DOHH2 (cell line): Measurements from ENCODE around the gene ZNF558.
"Not testable (repeated sequence)": the region's sequence is repeated elsewhere in the genome, so short reads cannot be mapped to it uniquely, and the experiment has no call there.

Experiments
- H3F3A ChIP-seq: fragments of 200-600 bp; sonication (generic), shearing (Covaris generic); 2 replicates; pipeline ENCODE4 v1.6.0; 2016; ENCODE audit warnings: antibody characterized with exemption, mild to moderate bottlenecking; ENCODE audit not compliant: control insufficient read depth, insufficient read depth
- H3K27ac ChIP-seq: fragments of 200-600 bp; sonication (generic); 2 replicates; pipeline ENCODE4 v1.5.1; 2014; ENCODE audit warnings: low read depth, mild to moderate bottlenecking, low read length, moderate library complexity
- H3K27me3 ChIP-seq: fragments of 200-600 bp; sonication (generic); 2 replicates; pipeline ENCODE4 v1.6.1; 2014; ENCODE audit warnings: mild to moderate bottlenecking, low read length, mixed read lengths; ENCODE audit not compliant: control insufficient read depth
- H3K36me3 ChIP-seq: fragments of 200-600 bp; sonication (generic); 2 replicates; pipeline ENCODE4 v1.6.1; 2014; ENCODE audit warnings: mild to moderate bottlenecking, low read length, moderate library complexity, mixed read lengths; ENCODE audit not compliant: control insufficient read depth
- H3K4me1 ChIP-seq: fragments of 200-600 bp; sonication (generic); 2 replicates; pipeline ENCODE4 v1.6.1; 2014; ENCODE audit warnings: mild to moderate bottlenecking, low read length, mixed read lengths; ENCODE audit not compliant: control insufficient read depth
- H3K4me2 ChIP-seq: fragments of 200-600 bp; sonication (generic); 2 replicates; pipeline ENCODE4 v1.6.0; 2014; ENCODE audit warnings: mild to moderate bottlenecking, low read length, moderate library complexity
- H3K4me3 ChIP-seq: fragments of 200-600 bp; sonication (generic); 2 replicates; pipeline ENCODE4 v1.5.1; 2014; ENCODE audit warnings: mild to moderate bottlenecking, low read length, mixed read lengths
- H3K79me2 ChIP-seq: fragments of 200-600 bp; sonication (generic); 2 replicates; pipeline ENCODE4 v1.6.1; 2014; ENCODE audit warnings: mild to moderate bottlenecking, low read length, mixed read lengths; ENCODE audit not compliant: control insufficient read depth
- H3K9me2 ChIP-seq: fragments of 200-600 bp; sonication (generic); replicated peaks from 2 replicates; pipeline ENCODE4 v1.6.1; 2014; ENCODE audit warnings: mild to moderate bottlenecking, low read length, mixed read lengths; ENCODE audit not compliant: control insufficient read depth
- H3K9me3 ChIP-seq: fragments of 200-600 bp; sonication (generic); 2 replicates; pipeline ENCODE4 v1.6.1; 2014; ENCODE audit warnings: antibody characterized with exemption, low read length, mixed read lengths; ENCODE audit not compliant: control insufficient read depth, insufficient read depth
- H4K20me1 ChIP-seq: fragments of 200-600 bp; sonication (generic); 2 replicates; pipeline ENCODE4 v1.6.0; 2014; ENCODE audit warnings: low read depth, mild to moderate bottlenecking, antibody characterized with exemption, low read length, moderate library complexity; ENCODE audit not compliant: control insufficient read depth, insufficient read depth
- CTCF ChIP-seq: fragments of 200-600 bp; sonication (generic); IDR thresholded peaks from one replicate; pipeline ENCODE4 v1.5.1; 2014; ENCODE audit warnings: antibody characterized with exemption, mild to moderate bottlenecking, low read depth, low read length; ENCODE audit not compliant: poor library complexity, severe bottlenecking

The ZNF558 gene

DNA sequence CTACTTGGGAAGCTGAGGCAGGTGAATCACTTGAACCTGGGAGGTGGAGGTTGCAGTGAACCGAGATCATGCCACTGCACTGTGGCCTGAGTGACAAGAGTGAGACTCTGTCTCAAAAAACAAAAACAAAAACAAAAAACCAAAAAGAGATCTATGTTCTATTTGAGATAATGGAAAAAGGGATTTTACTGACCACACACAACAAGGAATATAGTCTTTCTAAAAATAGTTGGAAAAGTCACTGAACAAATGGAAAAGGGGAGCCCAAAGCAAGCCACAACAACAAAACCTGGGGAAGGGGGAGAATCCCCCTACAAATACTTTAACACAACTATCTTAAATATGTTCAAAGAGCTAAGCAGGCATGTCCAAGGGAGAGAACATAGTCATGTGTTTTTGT is 37.3 kb downstream of the ZNF558 start:
- Histone ChIP-seq H3K36me3 (no peaks in the 10 kb centered on the region), H3K4me2 (no peak overlapping the region), H3K9me3 (no peaks in the 10 kb centered on the region), H3K4me1 (no peaks in the 10 kb centered on the region), H3K27ac (no peak overlapping the region), H3F3A (no peaks in the 10 kb centered on the region), H3K79me2 (no peaks in the 10 kb centered on the region), H3K27me3 (no peaks in the 10 kb centered on the region), H3K9me2 (no peaks in the 10 kb centered on the region), H3K4me3 (no peak overlapping the region), H4K20me1 (no peaks in the 10 kb centered on the region)
- no peak for TF ChIP-seq CTCF

DNA sequence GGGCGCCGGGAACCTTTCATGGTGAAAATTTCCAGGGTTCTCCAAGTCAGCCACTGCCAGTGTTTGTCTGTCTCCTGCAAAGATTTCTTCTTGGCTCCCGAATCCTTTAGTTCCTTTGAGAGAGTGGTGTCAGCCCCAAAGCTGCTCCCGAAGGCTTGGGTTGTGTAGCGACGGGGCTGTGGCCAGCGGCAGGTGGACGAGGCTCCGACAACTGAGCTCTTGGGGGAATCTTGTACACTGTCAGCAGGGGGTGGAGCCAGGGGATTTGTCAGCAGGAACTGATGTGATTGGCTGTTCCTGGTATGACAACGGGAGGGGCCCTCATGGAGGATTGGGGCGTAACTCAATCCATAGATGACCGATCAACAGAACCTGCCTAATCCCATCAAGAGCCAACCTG is 58.5 kb downstream of the ZNF558 start:
- not testable (repeated sequence) for H3K9me2 ChIP-seq

DNA sequence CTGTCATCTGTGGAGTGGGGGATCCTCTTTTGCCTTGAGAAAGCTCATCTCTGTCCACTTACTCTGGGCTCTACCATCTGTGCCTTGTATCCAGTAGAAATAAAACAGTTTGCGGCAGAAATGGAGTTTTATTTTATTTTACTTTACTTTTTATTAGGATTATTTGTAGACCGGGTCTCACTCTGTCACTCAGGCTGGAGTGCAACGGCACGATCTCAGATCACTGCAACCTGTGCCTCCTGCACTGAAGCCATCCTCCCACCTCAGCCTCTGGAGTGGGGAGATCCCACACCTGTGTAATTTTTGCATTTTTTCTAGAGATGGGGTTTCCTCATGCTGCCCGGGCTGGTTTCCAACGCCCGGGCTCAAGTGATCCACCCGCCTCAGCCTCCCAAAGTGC is 62.8 kb downstream of the ZNF558 start:
- not testable (repeated sequence) for H3K9me2 ChIP-seq, H3K79me2 ChIP-seq, H3K4me2 ChIP-seq, H3K27ac ChIP-seq, H3F3A ChIP-seq, H3K4me1 ChIP-seq, H3K36me3 ChIP-seq, H3K4me3 ChIP-seq, H3K27me3 ChIP-seq, H4K20me1 ChIP-seq, H3K9me3 ChIP-seq

More for the DNA sequence above, 58.5 kb downstream of the ZNF558 start:
- H3K36me3 ChIP-seq, H3K4me3 ChIP-seq, H4K20me1 ChIP-seq, H3K27me3 ChIP-seq, H3K79me2 ChIP-seq, H3K4me1 ChIP-seq, H3K9me3 ChIP-seq, H3K4me2 ChIP-seq, H3F3A ChIP-seq, H3K27ac ChIP-seq: not testable (repeated sequence)

DNA sequence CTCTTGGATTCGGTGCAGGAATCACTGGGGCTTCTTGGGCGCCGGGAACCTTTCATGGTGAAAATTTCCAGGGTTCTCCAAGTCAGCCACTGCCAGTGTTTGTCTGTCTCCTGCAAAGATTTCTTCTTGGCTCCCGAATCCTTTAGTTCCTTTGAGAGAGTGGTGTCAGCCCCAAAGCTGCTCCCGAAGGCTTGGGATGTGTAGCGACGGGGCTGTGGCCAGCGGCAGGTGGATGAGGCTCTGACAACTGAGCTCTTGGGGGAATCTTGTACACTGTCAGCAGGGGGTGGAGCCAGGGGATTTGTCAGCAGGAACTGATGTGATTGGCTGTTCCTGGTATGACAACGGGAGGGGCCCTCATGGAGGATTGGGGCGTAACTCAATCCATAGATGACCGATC is 64.8 kb downstream of the ZNF558 start:
- not testable (repeated sequence) for H3F3A ChIP-seq, H3K9me3 ChIP-seq, H3K27me3 ChIP-seq, H3K79me2 ChIP-seq, H3K4me2 ChIP-seq, H3K4me1 ChIP-seq, H3K9me2 ChIP-seq, H3K36me3 ChIP-seq, H4K20me1 ChIP-seq, H3K4me3 ChIP-seq, H3K27ac ChIP-seq
